Measurements from ENCODE around the gene SGPP1. TPM values are rescaled to one million over a fixed set of nuclear protein-coding genes. Genes with fewer than 3 reads are reported as not detected.

The SGPP1 gene
- total and polyA plus RNA-seq, 2 of the 4 experiments (the other 2 are of a cell fraction): 8.6 to 11.1 TPM

- H3K14ac ChIP-seq (replicated peaks; ENCODE audit: low read depth, low read length): peak overlapping the region; percentile 92
- H2BK15ac ChIP-seq (ENCODE audit: low read depth, low read length): no peak overlapping the region; the same call in 2 of the 3 replicates
- ChIA-PET CTCF (no interaction called here), POLR2A (ENCODE audit: unreplicated experiment) (no interaction called here)
- peak overlapping the region; percentile 100 for H3K4me3 ChIP-seq (ENCODE audit: insufficient read depth, low read depth, low read length)
- 0% methylated on average over 4 of the region's 45 CpGs; no CpG with 5 or more reads in 1 of the 2 experiments for WGBS, 2 experiments (ENCODE audit: extremely low coverage in 2 of 2, insufficient read length in 1 of 2)
- H4K20me1 ChIP-seq (ENCODE audit: insufficient read depth, low read length): no peaks in the 10 kb centered on the region; the same call in 1 of the 2 replicates
- H3K18ac ChIP-seq (ENCODE audit: low read depth, low read length): 0 out of 2 replicates have a peak overlapping the region, but pooled peaks have one; percentile 39
- H3K27ac ChIP-seq (ENCODE audit: insufficient read depth, low read length): peak overlapping the region; percentile 81
- peak overlapping the region; percentile 31 for H2BK5ac ChIP-seq (ENCODE audit: low read depth, low read length, poor library complexity, severe bottlenecking)
- peak overlapping the region; percentile 63 to 74; a peak in 2 of 4 replicates for H4K8ac ChIP-seq (ENCODE audit: low read depth in 2 of 2, low read length in 2 of 2)
- H4K91ac ChIP-seq (ENCODE audit: insufficient read depth, low read depth, low read length): 0 out of 2 replicates have a peak overlapping the region, but pooled peaks have one; percentile 17
- DNase-seq (peak; percentile 46), ATAC-seq (ENCODE audit: low read depth) (peak; percentile 75)
- BruUV-seq (replicated peaks): TSS peak; percentile 71
- TF ChIP-seq MXI1 (IDR thresholded peaks at IDR 0.05; ENCODE audit: borderline replicate concordance, low read depth, low read length): peak; percentile 57; the same call in 1 of the 2 replicates
- TF ChIP-seq ELK1 (IDR thresholded peaks at IDR 0.05; ENCODE audit: borderline replicate concordance, low read depth, low read length): no peak
- peaks cover 8 to 24% of the 10 kb centered on the region in 2 experiments for H3K79me1 ChIP-seq (ENCODE audit: low read depth in 1 of 2, low read length in 2 of 2)
- intact Hi-C loops (cut with micrococcal nuclease) (loop anchor here (2.0 to 5.0 kb wide), 3 partner anchors 45 to 185 kb away; partner anchors contain the start of genes PPP2R5E and WDR89), in situ Hi-C loops (cut with MboI; ENCODE audit: low sequenced_read_pairs) (no loop called here), dilution Hi-C loops (cut with HindIII; ENCODE audit: low sequenced_read_pairs, unreplicated experiment) (no loop called here)
- H3K4ac ChIP-seq (ENCODE audit: low read depth, low read length): peak overlapping the region; percentile 77
- H2BK20ac ChIP-seq (ENCODE audit: low read depth, low read length): no peak overlapping the region
- H4K5ac ChIP-seq (ENCODE audit: low read depth, low read length): peak overlapping the region; percentile 65
- no peaks in the 10 kb centered on the region for H3K9me1 ChIP-seq (ENCODE audit: insufficient read depth, low read length)
- peak overlapping the region; percentile 66; the same call in 1 of the 2 replicates for H2AK5ac ChIP-seq (ENCODE audit: low read depth, low read length)
- peak overlapping the region; percentile 98 for H3K23ac ChIP-seq (ENCODE audit: low read depth, low read length)
- H3K4me1 ChIP-seq (ENCODE audit: control insufficient read depth, insufficient read depth, low read length): no peaks in the 10 kb centered on the region
- peak overlapping the region; percentile 96 for H3K9ac ChIP-seq (ENCODE audit: low read depth, low read length)
- no peaks in the 10 kb centered on the region; the same call in 1 of the 2 replicates for H3K27me3 ChIP-seq (ENCODE audit: control insufficient read depth, insufficient read depth, low read length)
- H3K36me3 ChIP-seq (ENCODE audit: control insufficient read depth, insufficient read depth, low read length): no peaks in the 10 kb centered on the region
- peak overlapping the region; percentile 91 for H3K4me2 ChIP-seq (ENCODE audit: low read depth, low read length)
- H2BK120ac ChIP-seq (ENCODE audit: low read depth, low read length): 0 out of 2 replicates have a peak overlapping the region, but pooled peaks have one; percentile 37
- H2AK9ac ChIP-seq (replicated peaks; ENCODE audit: low read depth, low read length, poor library complexity): peak overlapping the region; percentile 86
- peak overlapping the region; percentile 97 for H2AFZ ChIP-seq (replicated peaks; ENCODE audit: low read length, poor library complexity)
- peak overlapping the region; percentile 19; the same call in 1 of the 2 replicates for H3K56ac ChIP-seq (ENCODE audit: extremely low read depth, insufficient read depth, low read length)
- H3K9me3 ChIP-seq (ENCODE audit: control insufficient read depth, insufficient read depth, low read length): no peaks in the 10 kb centered on the region
Measured at GRCh38 chr14:63727231-63727735, 582 bp downstream of the SGPP1 start.
